GM12878 (cell line): Measurements from ENCODE around the gene HTR3A. TPM values are rescaled to one million over a fixed set of nuclear protein-coding genes. Genes with fewer than 3 reads are reported as not detected.

Experiments used
- ATAC-seq: fragments of 200-7000 bp; cut with Tn5 transposase; 3 replicates; pipeline ENCODE4 v1.9.1; 2020; ENCODE audit warnings: mild to moderate bottlenecking, moderate library complexity
- BruUV-seq: library from RNA; stranded (reverse); fragments of 400-500 nt; replicated peaks from 2 replicates; lab custom pipeline; 2021; lab: Mats Ljungman, UMichigan
- CTCF ChIA-PET: fragments of 300-600 bp; sonication (Branson Sonifier 250); formaldehyde crosslinking; extraction: SDS; loops from one replicate; lab custom pipeline; 2021; ENCODE audit warnings: inconsistent platforms; lab: Yijun Ruan, JAX
- POLR2A ChIA-PET: fragments of 350-600 bp; formaldehyde crosslinking; extraction: SDS; loops from one replicate; lab custom pipeline; 2021; ENCODE audit warnings: inconsistent platforms; lab: Charles Lee
- RAD21 ChIA-PET: fragments of 300-600 bp; sonication (Branson Sonifier 250); formaldehyde crosslinking; loops from one replicate; lab custom pipeline; 2023; ENCODE audit warnings: antibody characterized with exemption; ENCODE audit not compliant: unreplicated experiment; lab: Charles Lee
- SMC1A ChIA-PET: fragments of 300-600 bp; sonication (Branson Sonifier 250); formaldehyde crosslinking; loops from one replicate; lab custom pipeline; 2023; ENCODE audit not compliant: unreplicated experiment, uncharacterized antibody; lab: Charles Lee
- DNase-seq: peaks from one replicate; pipeline ENCODE4 v3.0.0-alpha.2; 2011; ENCODE audit warnings: low read depth, low spot score
- FAIRE-seq: peaks from 3 replicates; lab custom pipeline; 2011; peaks lifted over from hg19 to GRCh38; lab: Jason Lieb, UNC
- H2AFZ ChIP-seq: 2 replicates; pipeline ENCODE4 v1.6.0; 2011; ENCODE audit warnings: low read depth, low read length, control low read depth; ENCODE audit not compliant: control insufficient read depth
- H3K27ac ChIP-seq: 2 replicates; pipeline ENCODE4 v1.5.1; 2011; ENCODE audit warnings: control low read depth; ENCODE audit not compliant: control insufficient read depth, insufficient read depth
- H3K27me3 ChIP-seq, 2 experiments: replicated peaks in 1 of 2; 2 replicates each; pipeline versions ENCODE4 v1.6.0 to v1.6.1; 2011; ENCODE audit warnings: low read length in 1 of 2; ENCODE audit not compliant: control insufficient read depth in 2 of 2, insufficient read depth in 2 of 2
- H3K36me3 ChIP-seq, 2 experiments: 2 replicates each; pipeline ENCODE4 v1.5.1; 2011; ENCODE audit warnings: low read length in 1 of 2; ENCODE audit not compliant: control insufficient read depth in 2 of 2, insufficient read depth in 2 of 2
- H3K4me1 ChIP-seq: 2 replicates; pipeline ENCODE4 v1.6.1; 2011; ENCODE audit warnings: mild to moderate bottlenecking, low read length, moderate library complexity, mixed read lengths; ENCODE audit not compliant: control insufficient read depth, insufficient read depth
- H3K4me2 ChIP-seq: 2 replicates; pipeline ENCODE4 v1.6.0; 2011; ENCODE audit warnings: control low read depth; ENCODE audit not compliant: control insufficient read depth, insufficient read depth
- H3K4me3 ChIP-seq: fragments of 200-600 bp; sonication (generic); 2 replicates; pipeline ENCODE4 v1.5.1; 2016
- H3K79me2 ChIP-seq: 2 replicates; pipeline ENCODE4 v1.6.0; 2011; ENCODE audit warnings: low read length; ENCODE audit not compliant: control insufficient read depth, insufficient read depth
- H3K9ac ChIP-seq: 2 replicates; pipeline ENCODE4 v1.8.0; 2011; ENCODE audit warnings: low read length, control low read depth, mixed read lengths; ENCODE audit not compliant: control insufficient read depth, insufficient read depth
- H3K9me3 ChIP-seq: replicated peaks from 3 replicates; pipeline ENCODE4 v1.5.1; 2011; ENCODE audit warnings: mild to moderate bottlenecking, low read length; ENCODE audit not compliant: control insufficient read depth, insufficient read depth
- H4K20me1 ChIP-seq: 2 replicates; pipeline ENCODE4 v1.6.0; 2011; ENCODE audit not compliant: control insufficient read depth, insufficient read depth
- BCL11A ChIP-seq: IDR thresholded peaks from 2 replicates; pipeline ENCODE4 v1.6.1; 2011; ENCODE audit warnings: low read depth, low read length
- BMI1 ChIP-seq: fragments of 450-650 bp; IDR thresholded peaks from 2 replicates; pipeline ENCODE4 v1.6.1; 2016; ENCODE audit warnings: mild to moderate bottlenecking, moderate library complexity, borderline replicate concordance
- BRCA1 ChIP-seq: IDR thresholded peaks from 2 replicates; pipeline ENCODE4 v1.6.1; 2011; ENCODE audit warnings: low read depth, low read length, improper control_type of control experiment
- CBX5 ChIP-seq: sonication (generic); IDR thresholded peaks from 2 replicates; pipeline ENCODE4 v1.6.1; 2016; ENCODE audit warnings: low read depth, moderate library complexity, mild to moderate bottlenecking, inconsistent platforms
- CUX1 ChIP-seq: IDR thresholded peaks from 2 replicates; pipeline ENCODE4 v1.6.1; 2012; ENCODE audit warnings: improper control_type of control experiment, low read depth, low read length; ENCODE audit not compliant: insufficient replicate concordance
- ETV6 ChIP-seq, 2 experiments: fragments of 450-650 bp in 1 of 2; IDR thresholded peaks in 1 of 2; conservative IDR thresholded peaks in 1 of 2; 2 replicates each; pipeline ENCODE4 v1.6.1; 2014; ENCODE audit warnings: antibody characterized with exemption in 1 of 2, borderline replicate concordance in 1 of 2, low read depth in 1 of 2, mild to moderate bottlenecking in 1 of 2, moderate library complexity in 1 of 2
- HCFC1 ChIP-seq: fragments of 150-350 bp; IDR thresholded peaks from 2 replicates; pipeline ENCODE4 v1.6.1; 2014; ENCODE audit warnings: low read length
- IKZF2 ChIP-seq, 2 experiments: fragments of 450-650 bp; IDR thresholded peaks; 2 replicates each; pipeline ENCODE4 v1.6.1; 2017; ENCODE audit warnings: mild to moderate bottlenecking in 2 of 2, moderate library complexity in 2 of 2
- POLR2AphosphoS5 ChIP-seq: IDR thresholded peaks from 2 replicates; pipeline ENCODE4 v1.6.1; 2011; ENCODE audit warnings: mild to moderate bottlenecking, low read length, inconsistent platforms
- RB1 ChIP-seq: fragments of 450-650 bp; formaldehyde crosslinking; IDR thresholded peaks from 2 replicates; pipeline ENCODE4 v1.6.1; 2017; ENCODE audit warnings: mild to moderate bottlenecking, borderline replicate concordance
- SRF ChIP-seq, 2 experiments: IDR thresholded peaks; 2 replicates each; pipeline ENCODE4 v1.6.1; 2011; ENCODE audit warnings: low read depth in 2 of 2, low read length in 2 of 2, mild to moderate bottlenecking in 1 of 2, moderate library complexity in 1 of 2
- STAT1 ChIP-seq: fragments of 450-650 bp; conservative IDR thresholded peaks from 2 replicates; pipeline ENCODE4 v1.6.1; 2014; ENCODE audit warnings: antibody characterized with exemption, mild to moderate bottlenecking
- SUZ12 ChIP-seq: fragments of 200-600 bp; sonication (generic); IDR thresholded peaks from one replicate; pipeline ENCODE4 v1.6.1; 2018; ENCODE audit warnings: antibody characterized with exemption, mild to moderate bottlenecking; ENCODE audit not compliant: unreplicated experiment
- TAF1 ChIP-seq: IDR thresholded peaks from 2 replicates; pipeline ENCODE4 v1.6.1; 2011; ENCODE audit warnings: mild to moderate bottlenecking, low read depth, low read length, borderline replicate concordance
- TBL1XR1 ChIP-seq: IDR thresholded peaks from 2 replicates; pipeline ENCODE4 v1.6.1; 2012; ENCODE audit warnings: low read depth, low read length, improper control_type of control experiment
- WRNIP1 ChIP-seq: IDR thresholded peaks from 2 replicates; pipeline ENCODE4 v1.6.1; 2011; ENCODE audit warnings: low read depth, low read length, improper control_type of control experiment, borderline replicate concordance
- WGBS: methylation state at CpG from one replicate; pipeline ENCODE4 v1.1.6; 2016; ENCODE audit warnings: low lambda C conversion rate; ENCODE audit not compliant: insufficient replicate concordance, insufficient coverage; ENCODE audit errors: missing lambda C conversion rate; 5-methylcytosine and 5-hydroxymethylcytosine counted together
- in situ Hi-C: fragments of 300-500 bp; cut with MboI; formaldehyde crosslinking; loops from 9 replicates; pipeline ENCODE4 v1.14.3; 2018; ENCODE audit warnings: mixed read lengths
- intact Hi-C: fragments of 100-400 bp; cut with micrococcal nuclease; formaldehyde crosslinking; loops from one replicate; pipeline ENCODE4 v1.14.2; 2022; ENCODE audit not compliant: unreplicated experiment
- polyA plus RNA-seq, 11 experiments: library from polyadenylated mRNA; depleted of rRNA in 4 of 11; unstranded in 6 of 11; stranded (reverse) in 5 of 11; fragments of >200 nt; fragmentation: Nextera tagmentation in 4 of 11; fragmentation: Illumina TruSeq in 1 of 11; extraction: Ambion mirVana in 4 of 11; extraction: Trizol in 1 of 11; gene quantifications; 1 replicate in 1 of 11; 2 replicates in 10 of 11; pipeline versions ENCODE4 v1.2.1 to v1.2.3, GENCODE V29; 2011 to 2016; ENCODE audit warnings: inconsistent platforms in 2 of 11, missing spikeins in 2 of 11, low read depth in 1 of 11
- total RNA-seq, 4 experiments: library from RNA; depleted of rRNA in 3 of 4; stranded (reverse); fragments of >200 nt in 3 of 4; fragmentation: Illumina TruSeq in 1 of 4; extraction: Trizol in 1 of 4; gene quantifications; 2 replicates each; pipeline versions ENCODE4 v1.2.1 to v1.2.3, GENCODE V29; 2013 to 2021
- TF ChIP-seq, protein P1 (sequence below): fragments of 450-650 bp; formaldehyde crosslinking; IDR thresholded peaks from 2 replicates; pipeline ENCODE4 v1.5.0; 2022; ENCODE audit warnings: mild to moderate bottlenecking, missing genetic modification characterization

Gene HTR3A
- total and polyA plus RNA-seq, 10 of the 15 experiments (the other 5 are each of a cell fraction or from before 2014, with no cell fraction given): not detected

DNA sequence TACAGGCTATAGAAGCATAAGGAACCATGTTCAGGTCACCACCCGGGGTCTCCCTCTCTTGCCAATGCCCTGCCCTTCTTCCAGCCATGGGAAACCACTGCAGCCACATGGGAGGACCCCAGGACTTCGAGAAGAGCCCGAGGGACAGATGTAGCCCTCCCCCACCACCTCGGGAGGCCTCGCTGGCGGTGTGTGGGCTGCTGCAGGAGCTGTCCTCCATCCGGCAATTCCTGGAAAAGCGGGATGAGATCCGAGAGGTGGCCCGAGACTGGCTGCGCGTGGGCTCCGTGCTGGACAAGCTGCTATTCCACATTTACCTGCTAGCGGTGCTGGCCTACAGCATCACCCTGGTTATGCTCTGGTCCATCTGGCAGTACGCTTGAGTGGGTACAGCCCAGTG is 14.5 kb downstream of the HTR3A start:
- Histone ChIP-seq H3K36me3 (no peaks in the 10 kb centered on the region), H3K9ac (no peak overlapping the region), H3K4me3 (no peak overlapping the region), H2AFZ (no peak overlapping the region), H3K27ac (no peak overlapping the region), H3K9me3 (no peaks in the 10 kb centered on the region), H3K4me1 (no peaks in the 10 kb centered on the region), H3K27me3 (peaks cover 0 to 3% of the 10 kb centered on the region in 2 experiments; a peak in 1 of 4 replicates), H4K20me1 (no peaks in the 10 kb centered on the region), H3K4me2 (no peak overlapping the region), H3K79me2 (no peaks in the 10 kb centered on the region)
- intact Hi-C loops (no loop called here), in situ Hi-C loops (no loop called here)
- FAIRE-seq (no peak), DNase-seq (no peak), ATAC-seq (no peak)
- 34% methylated on average over 13 of the region's 15 CpGs for WGBS
- ChIA-PET RAD21 (no interaction called here), CTCF (no interaction called here), SMC1A (interaction anchor here (0.6 kb wide), 1 partner anchor 294 kb away, joined by 3 read pairs; no protein-coding TSS in a partner anchor), POLR2A (interaction anchor here (0.6 kb wide), 1 partner anchor 39 kb away, joined by 3 read pairs; no protein-coding TSS in a partner anchor)
- TF ChIP-seq RB1 (no peak), CUX1 (no peak), BRCA1 (no peak), WRNIP1 (no peak), STAT1 (no peak), POLR2AphosphoS5 (no peak), BMI1 (no peak), ETV6 (conservative IDR thresholded peaks at IDR 0.05 in 1 of 2, IDR thresholded peaks at IDR 0.05 in 1 of 2; ENCODE audit: borderline replicate concordance in 1 of 2, low read depth in 1 of 2) (no peak), HCFC1 (no peak), SUZ12 (no peak), TBL1XR1 (no peak), SRF (IDR thresholded peaks at IDR 0.05; ENCODE audit: low read depth in 2 of 2, low read length in 2 of 2) (no peak), TAF1 (no peak), CBX5 (no peak), BCL11A (no peak), IKZF2 (IDR thresholded peaks at IDR 0.05) (no peak)
- TF ChIP-seq, protein P1, sequence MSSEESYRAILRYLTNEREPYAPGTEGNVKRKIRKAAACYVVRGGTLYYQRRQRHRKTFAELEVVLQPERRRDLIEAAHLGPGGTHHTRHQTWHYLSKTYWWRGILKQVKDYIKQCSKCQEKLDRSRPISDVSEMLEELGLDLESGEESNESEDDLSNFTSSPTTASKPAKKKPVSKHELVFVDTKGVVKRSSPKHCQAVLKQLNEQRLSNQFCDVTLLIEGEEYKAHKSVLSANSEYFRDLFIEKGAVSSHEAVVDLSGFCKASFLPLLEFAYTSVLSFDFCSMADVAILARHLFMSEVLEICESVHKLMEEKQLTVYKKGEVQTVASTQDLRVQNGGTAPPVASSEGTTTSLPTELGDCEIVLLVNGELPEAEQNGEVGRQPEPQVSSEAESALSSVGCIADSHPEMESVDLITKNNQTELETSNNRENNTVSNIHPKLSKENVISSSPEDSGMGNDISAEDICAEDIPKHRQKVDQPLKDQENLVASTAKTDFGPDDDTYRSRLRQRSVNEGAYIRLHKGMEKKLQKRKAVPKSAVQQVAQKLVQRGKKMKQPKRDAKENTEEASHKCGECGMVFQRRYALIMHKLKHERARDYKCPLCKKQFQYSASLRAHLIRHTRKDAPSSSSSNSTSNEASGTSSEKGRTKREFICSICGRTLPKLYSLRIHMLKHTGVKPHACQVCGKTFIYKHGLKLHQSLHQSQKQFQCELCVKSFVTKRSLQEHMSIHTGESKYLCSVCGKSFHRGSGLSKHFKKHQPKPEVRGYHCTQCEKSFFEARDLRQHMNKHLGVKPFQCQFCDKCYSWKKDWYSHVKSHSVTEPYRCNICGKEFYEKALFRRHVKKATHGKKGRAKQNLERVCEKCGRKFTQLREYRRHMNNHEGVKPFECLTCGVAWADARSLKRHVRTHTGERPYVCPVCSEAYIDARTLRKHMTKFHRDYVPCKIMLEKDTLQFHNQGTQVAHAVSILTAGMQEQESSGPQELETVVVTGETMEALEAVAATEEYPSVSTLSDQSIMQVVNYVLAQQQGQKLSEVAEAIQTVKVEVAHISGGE (CRISPR knock-in tag): no peak
- BruUV-seq: no TSS peak
